Chondrocyte (in vitro differentiated cells): ENCODE results near the gene FNDC10. TPM values are rescaled to one million over a fixed set of nuclear protein-coding genes. Genes with fewer than 3 reads are reported as not detected.
"Not testable (repeated sequence)": the region's sequence is repeated elsewhere in the genome, so short reads cannot be mapped to it uniquely, and the experiment has no call there.

Experiments
- DNase-seq: peaks from one replicate; pipeline ENCODE4 v3.0.0; 2021; ENCODE audit warnings: mixed read lengths, low spot score
- H3K27ac Mint-ChIP-seq: one replicate; pipeline ENCODE4 v1.8.0; 2021; ENCODE audit warnings: mild to moderate bottlenecking, moderate library complexity, mixed read lengths; ENCODE audit not compliant: unreplicated experiment
- H3K27me3 Mint-ChIP-seq: 2 replicates; pipeline ENCODE4 v1.8.0; 2021; ENCODE audit warnings: low read depth, mixed read lengths
- H3K36me3 Mint-ChIP-seq: 2 replicates; pipeline ENCODE4 v1.8.0; 2021; ENCODE audit warnings: low read depth, mixed read lengths
- H3K4me1 Mint-ChIP-seq: 2 replicates; pipeline ENCODE4 v1.8.0; 2021; ENCODE audit warnings: low read depth, mild to moderate bottlenecking, mixed read lengths
- H3K4me3 Mint-ChIP-seq: one replicate; pipeline ENCODE4 v1.8.0; 2021; ENCODE audit warnings: mild to moderate bottlenecking, moderate library complexity, mixed read lengths; ENCODE audit not compliant: unreplicated experiment
- H3K9me3 Mint-ChIP-seq: 2 replicates; pipeline ENCODE4 v1.8.0; 2021; ENCODE audit warnings: low read depth, mixed read lengths
- total RNA-seq: library from RNA; stranded (reverse); gene quantifications from 3 replicates; pipeline ENCODE4 v1.2.1, GENCODE V29; 2021
- TF ChIP-seq, protein P1 (sequence below): fragments of 200-600 bp; sonication (generic); IDR thresholded peaks from 2 replicates; pipeline ENCODE4 v1.5.0; 2021; ENCODE audit warnings: antibody characterized with exemption, mild to moderate bottlenecking, moderate library complexity

FNDC10 gene
- total RNA-seq, 1 donor from 2014 or later: 24.8 TPM

DNA sequence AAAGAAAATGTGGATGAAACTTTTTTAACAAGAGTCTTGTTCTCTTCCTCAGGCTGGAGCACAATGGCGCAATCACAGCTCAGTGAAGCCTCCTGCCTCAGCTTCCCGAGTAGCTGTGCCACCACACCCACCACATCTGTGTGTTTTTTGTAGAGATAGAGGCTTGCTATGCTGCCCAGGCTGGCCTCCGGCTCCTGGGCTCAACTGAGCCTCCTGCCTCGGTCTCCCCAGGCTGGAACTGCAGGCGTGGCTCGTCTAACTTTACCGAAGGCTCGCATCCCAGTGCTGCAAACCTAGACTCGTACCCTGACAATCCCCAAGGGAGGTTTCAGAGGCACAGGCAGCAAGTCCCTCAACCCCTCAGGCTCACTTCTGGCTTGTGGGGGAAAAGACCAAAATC is 39.8 kb downstream of the FNDC10 start:
- H3K36me3 Mint-ChIP-seq: peaks cover 20% of the 10 kb centered on the region
- H3K27ac Mint-ChIP-seq: no peak overlapping the region
- TF ChIP-seq, protein P1, sequence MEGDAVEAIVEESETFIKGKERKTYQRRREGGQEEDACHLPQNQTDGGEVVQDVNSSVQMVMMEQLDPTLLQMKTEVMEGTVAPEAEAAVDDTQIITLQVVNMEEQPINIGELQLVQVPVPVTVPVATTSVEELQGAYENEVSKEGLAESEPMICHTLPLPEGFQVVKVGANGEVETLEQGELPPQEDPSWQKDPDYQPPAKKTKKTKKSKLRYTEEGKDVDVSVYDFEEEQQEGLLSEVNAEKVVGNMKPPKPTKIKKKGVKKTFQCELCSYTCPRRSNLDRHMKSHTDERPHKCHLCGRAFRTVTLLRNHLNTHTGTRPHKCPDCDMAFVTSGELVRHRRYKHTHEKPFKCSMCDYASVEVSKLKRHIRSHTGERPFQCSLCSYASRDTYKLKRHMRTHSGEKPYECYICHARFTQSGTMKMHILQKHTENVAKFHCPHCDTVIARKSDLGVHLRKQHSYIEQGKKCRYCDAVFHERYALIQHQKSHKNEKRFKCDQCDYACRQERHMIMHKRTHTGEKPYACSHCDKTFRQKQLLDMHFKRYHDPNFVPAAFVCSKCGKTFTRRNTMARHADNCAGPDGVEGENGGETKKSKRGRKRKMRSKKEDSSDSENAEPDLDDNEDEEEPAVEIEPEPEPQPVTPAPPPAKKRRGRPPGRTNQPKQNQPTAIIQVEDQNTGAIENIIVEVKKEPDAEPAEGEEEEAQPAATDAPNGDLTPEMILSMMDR: no peak

DNA sequence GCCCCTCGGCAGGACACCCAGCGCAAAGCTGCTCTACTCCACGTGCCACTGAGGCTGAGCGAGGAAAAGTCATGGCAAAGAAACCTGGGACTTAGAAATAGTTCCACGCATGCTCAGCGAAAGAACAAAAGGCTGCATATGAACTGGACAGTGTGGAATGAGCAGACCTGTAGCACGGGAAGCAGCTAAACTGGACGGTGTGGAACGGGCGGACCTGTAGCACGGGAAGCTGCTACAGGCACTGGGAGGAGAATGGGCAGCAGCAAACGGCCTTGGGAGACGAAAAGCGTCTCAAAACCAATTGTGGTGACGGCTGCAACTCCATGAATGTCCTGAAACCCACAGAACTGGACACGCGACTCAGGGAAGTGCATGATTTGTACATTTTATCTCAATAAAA is 40.9 kb downstream of the FNDC10 start:
- no peaks in the 10 kb centered on the region for H3K9me3 Mint-ChIP-seq
- peaks cover 12% of the 10 kb centered on the region for H3K36me3 Mint-ChIP-seq
- TF ChIP-seq, protein P1: no peak
- DNase-seq: no peak
- H3K27ac Mint-ChIP-seq: no peak overlapping the region
- H3K4me3 Mint-ChIP-seq: no peak overlapping the region
- H3K27me3 Mint-ChIP-seq: no peaks in the 10 kb centered on the region
- peaks cover 7% of the 10 kb centered on the region for H3K4me1 Mint-ChIP-seq

More for the DNA sequence above, 39.8 kb downstream of the FNDC10 start:
- no peak for DNase-seq
- H3K4me3 Mint-ChIP-seq: no peak overlapping the region
- H3K4me1 Mint-ChIP-seq: peaks cover 6% of the 10 kb centered on the region
- no peaks in the 10 kb centered on the region for H3K9me3 Mint-ChIP-seq
- no peaks in the 10 kb centered on the region for H3K27me3 Mint-ChIP-seq

DNA sequence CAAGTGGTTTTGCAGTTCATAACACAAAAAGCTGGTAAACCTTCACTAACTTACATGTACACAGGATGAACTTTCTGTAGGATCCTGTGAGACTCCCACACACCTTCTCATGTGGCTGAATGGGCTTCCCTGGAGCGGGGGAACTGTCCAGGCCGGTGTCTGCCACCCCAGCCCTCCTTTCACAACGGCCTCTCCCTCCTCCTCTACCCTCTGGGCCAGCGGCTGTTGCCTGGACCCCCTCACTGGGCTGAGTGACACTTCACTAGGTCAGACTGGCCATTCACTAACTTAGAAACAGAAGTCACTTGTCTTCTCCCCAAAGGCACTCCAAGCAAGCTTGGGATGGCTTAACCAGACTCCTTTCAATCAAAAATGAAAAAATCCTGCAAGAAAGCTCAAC is 41.3 kb downstream of the FNDC10 start:
- H3K27ac Mint-ChIP-seq: no peak overlapping the region
- TF ChIP-seq, protein P1: no peak
- H3K4me3 Mint-ChIP-seq: no peak overlapping the region
- no peak for DNase-seq
- H3K36me3 Mint-ChIP-seq: peaks cover 9% of the 10 kb centered on the region
- H3K4me1 Mint-ChIP-seq: peaks cover 11% of the 10 kb centered on the region
- H3K27me3 Mint-ChIP-seq: no peaks in the 10 kb centered on the region
- H3K9me3 Mint-ChIP-seq: no peaks in the 10 kb centered on the region

DNA sequence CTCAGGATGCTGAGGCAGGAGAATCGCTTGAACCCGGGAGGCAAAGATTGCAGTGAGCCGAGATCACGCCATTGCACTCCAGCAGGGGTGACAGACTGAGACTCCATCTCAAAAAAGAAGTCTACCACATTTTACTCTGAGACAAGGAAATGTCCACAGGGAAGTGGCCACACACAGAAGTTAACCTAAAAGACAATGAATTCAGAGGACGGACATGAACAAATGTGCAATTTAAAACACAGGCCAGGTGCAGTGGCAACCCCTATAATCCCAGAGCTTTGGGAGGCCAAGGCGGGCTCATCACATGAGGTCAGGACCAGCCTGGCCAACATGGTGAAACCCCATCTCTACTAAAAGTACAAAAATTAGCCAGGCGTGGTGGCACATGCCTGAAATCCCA is 42.2 kb downstream of the FNDC10 start:
- not testable (repeated sequence) for H3K27me3 Mint-ChIP-seq, H3K27ac Mint-ChIP-seq, H3K9me3 Mint-ChIP-seq, DNase-seq, H3K36me3 Mint-ChIP-seq, H3K4me3 Mint-ChIP-seq
- H3K4me1 Mint-ChIP-seq: peaks cover 11% of the 10 kb centered on the region

DNA sequence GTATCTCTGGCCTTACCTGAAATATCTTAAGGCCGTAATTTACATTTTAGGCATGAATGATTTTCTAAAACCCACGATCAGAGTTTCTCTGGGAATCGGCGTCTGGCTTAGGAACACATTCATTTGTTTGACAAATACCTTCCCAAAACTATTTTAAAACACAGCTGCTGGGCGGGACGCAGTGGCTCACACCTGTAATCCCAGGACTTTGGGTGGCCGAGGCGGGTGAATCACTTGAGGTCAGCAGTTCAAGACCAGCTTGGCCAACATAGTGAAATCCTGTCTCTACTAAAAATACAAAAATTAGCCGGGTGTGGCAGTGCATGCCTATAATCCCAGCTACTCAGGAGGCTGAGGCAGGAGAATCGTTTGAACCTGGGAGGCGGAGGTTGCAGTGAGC is 43.0 kb downstream of the FNDC10 start:
- not testable (repeated sequence) for H3K9me3 Mint-ChIP-seq, H3K27ac Mint-ChIP-seq, H3K27me3 Mint-ChIP-seq, DNase-seq, H3K36me3 Mint-ChIP-seq, H3K4me3 Mint-ChIP-seq
- H3K4me1 Mint-ChIP-seq: peaks cover 12% of the 10 kb centered on the region

DNA sequence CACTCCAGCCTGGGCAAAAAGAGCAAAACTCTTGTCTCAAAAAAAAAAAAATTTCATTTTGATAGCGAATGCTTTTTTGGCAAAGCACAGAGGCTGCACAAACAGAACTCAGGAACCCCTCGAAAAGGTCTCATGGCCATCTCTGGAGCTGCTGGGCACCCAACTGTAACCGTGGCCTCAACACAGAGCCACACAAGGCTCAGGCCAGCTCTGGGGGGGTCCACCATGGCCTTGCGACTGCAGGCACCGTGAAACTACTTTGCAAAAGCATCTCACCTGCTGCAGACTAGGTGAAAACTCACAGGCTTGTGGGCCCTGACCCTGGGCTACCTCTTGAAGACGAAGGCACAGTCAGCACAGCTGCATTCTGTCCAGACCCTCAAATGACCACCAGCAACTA is 43.4 kb downstream of the FNDC10 start:
- DNase-seq: no peak
- H3K4me1 Mint-ChIP-seq: peaks cover 16% of the 10 kb centered on the region
- TF ChIP-seq, protein P1: no peak
- H3K27ac Mint-ChIP-seq: no peak overlapping the region
- no peaks in the 10 kb centered on the region for H3K27me3 Mint-ChIP-seq
- no peaks in the 10 kb centered on the region for H3K9me3 Mint-ChIP-seq
- H3K4me3 Mint-ChIP-seq: no peak overlapping the region
- peaks cover 2% of the 10 kb centered on the region for H3K36me3 Mint-ChIP-seq
